ENCODE results near the gene GJA8.
"Not testable (repeated sequence)": the region's sequence is repeated elsewhere in the genome, so short reads cannot be mapped to it uniquely, and the experiment has no call there.

GJA8 gene

DNA sequence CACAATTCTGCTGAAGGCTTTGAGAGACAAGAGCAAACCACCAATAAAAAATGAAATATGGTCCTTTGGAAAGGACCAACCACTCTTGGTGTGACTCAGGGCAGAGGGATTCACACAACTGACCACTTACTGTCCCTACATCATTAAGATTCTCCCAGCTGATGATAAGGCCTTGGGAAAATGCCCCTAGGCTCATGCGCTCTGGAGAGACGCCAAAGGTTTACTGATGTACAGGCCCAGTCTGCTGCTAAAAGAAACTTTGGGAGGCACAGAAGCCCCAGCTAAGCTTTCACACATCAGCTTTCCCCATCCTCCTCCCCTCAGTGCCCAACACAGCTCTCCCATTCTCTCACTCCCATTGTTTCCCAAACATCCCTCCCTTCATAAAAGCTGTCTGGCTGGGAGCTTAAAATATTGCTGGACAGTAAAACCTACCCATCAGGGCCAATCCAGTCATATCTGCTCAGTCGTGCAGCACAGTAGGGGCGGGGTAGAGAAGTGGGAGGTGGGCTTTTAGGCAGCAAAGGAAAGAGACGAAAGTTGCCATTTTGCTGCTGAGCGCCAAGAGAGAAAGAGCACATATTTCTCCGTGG, at the start of gene GJA8:
TSS of gene GJA8 (plus strand) at position 543 of the 593 bp plus-strand sequence. CDS start 5,161 bp downstream, outside the sequence.
- no peak for DNase-seq

- DNase-seq = no peak
Measured at GRCh38 chr1:147853391-147853790, 49.2 kb upstream of the GJA8 start.

- DNase-seq = not testable (repeated sequence)
Measured at GRCh38 chr1:147854989-147855388, 47.6 kb upstream of the GJA8 start.

DNA sequence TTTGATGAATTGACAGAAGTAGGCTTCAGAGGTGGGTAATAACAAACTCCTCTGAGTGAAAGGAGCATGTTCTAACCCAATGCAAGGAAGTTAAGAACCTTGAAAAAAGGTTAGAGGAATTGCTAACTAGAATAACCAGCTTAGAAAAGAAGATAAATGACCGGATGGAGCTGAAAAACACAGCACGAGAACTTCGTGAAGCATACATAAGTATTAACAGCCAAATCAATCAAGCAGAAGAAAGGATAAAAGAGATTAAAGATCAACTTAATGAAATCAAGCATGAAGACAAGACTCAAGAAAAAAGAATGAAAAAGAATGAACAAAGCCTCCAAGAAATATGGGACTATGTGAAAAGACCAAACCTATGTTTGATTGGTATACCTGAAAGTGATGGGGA, 46.6 kb upstream of the GJA8 start:
- not testable (repeated sequence) for DNase-seq

GRCh38 chr1:147867204-147867603, 35.4 kb upstream of the GJA8 start:
- not testable (repeated sequence) for DNase-seq

DNA sequence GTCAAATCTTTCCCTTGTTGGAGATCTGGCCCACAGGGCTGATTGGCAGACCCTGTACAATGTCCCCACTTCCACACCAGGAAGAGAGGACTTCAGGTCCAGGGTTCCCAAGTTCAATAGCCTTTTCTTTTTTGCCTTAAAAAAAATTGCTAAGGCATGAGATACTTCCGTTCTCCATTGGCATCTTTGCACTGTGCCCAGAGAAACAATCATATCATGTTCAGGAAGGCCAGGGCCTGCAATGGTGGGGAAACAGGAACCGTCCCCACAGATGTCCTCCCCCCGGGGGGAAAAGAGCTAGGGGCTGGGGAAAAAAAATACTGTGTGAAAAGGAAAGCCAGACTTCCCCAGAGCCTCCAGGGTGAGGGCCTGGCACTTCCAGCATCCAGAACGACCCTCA, 24.6 kb upstream of the GJA8 start:
- DNase-seq = no peak

DNA sequence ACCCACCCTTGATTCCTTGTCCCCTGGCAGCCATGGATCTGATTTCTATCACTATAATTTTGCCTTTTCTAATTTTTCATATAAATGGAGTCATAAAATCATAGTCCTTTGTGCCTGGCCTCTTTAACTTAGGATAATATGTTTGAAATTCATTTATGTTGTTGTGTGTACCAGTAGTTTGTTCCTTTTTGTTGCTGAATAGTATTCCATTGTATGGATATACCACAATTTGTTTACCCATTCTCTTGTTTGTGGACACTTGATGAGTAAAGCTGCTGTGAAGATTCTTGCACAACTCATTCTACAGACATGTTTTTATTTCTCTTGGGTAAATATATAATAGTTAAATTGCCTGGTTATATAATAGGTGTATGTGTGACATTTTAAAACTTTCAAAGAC, 22.7 kb upstream of the GJA8 start:
- no peak for DNase-seq

DNA sequence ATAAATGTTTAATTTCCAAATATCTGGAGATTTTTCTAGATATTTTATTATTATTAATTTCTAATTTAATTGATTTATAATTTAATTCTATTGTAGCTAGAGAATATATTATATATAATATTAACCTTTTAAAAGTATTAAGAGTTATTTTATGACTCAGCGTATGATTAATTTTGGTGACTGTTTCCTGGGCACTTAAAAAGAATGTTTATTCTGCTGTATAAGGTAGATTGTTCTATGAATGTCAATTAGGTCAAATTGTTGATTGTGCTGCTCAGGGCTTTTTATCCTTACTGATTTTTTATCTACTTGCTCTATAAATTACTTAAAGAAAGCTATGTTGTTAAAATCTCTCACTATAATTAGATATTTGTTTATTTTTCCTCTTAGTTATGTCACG, 20.1 kb upstream of the GJA8 start:
- no peak for DNase-seq

- peak; percentile 61 for DNase-seq
Measured at GRCh38 chr1:147890177-147890790, 12.3 kb upstream of the GJA8 start.

- no peak for DNase-seq
Measured at GRCh38 chr1:147891088-147891487, 11.5 kb upstream of the GJA8 start.

DNA sequence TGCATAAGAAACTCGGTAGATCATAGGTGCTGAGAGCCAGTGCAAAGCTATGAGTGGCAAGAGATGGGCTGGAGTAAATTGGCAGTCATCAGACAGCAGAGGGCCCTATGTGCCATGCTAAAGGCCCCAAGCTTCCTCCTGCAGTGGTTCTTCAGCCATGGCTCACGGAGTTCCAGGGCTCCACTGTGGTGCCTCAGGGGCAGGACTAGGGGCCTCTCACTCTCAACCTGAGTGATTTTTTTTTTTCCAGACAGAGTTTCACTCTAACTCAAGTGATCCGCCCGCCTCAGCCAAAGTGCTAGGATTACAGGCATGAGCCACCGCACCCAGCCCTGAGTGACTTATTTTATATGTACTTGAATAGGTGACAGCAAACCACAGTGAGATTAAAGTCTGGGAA, 10.4 kb upstream of the GJA8 start:
- DNase-seq = no peak

- DNase-seq = peak; percentile 24
Measured at GRCh38 chr1:147892731-147893214, 9.8 kb upstream of the GJA8 start.

- DNase-seq = no peak
Measured at GRCh38 chr1:147895123-147895522, 7.5 kb upstream of the GJA8 start.

DNA sequence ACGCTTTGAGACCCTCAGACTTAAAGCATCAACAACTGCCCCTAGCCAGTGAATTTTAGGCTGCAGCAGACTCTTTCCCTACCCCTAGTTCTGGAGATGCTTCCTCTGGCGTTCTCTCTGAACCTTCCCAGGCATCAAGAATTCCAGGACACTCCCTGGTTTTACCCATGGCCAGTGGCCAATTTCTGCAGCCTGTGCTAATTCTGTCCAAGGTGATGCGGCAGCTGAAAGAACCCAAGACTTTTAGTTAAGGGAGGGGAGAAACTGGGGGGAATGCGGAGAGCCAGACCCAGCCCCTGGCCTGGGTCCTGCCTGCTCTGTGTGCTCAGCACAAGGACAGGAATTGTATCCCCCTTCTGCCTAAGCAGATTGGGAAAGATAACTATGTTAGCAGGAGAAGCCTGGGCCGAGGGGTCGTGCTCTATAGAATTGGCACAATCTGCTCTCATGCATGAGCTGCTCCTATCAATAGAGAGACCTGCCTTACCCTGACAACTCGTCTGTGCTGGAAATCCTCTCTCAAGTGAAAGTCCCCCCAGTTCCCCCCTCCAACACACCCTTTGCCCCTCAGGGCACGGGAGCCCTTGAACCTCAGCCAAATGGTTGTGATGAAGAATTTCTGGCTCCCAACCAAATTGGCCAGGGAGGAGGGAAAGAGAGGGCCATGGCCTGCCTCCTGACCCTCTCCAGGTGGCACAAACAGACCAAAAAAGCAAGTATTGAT, 5.4 kb upstream of the GJA8 start:
- DNase-seq = no peak

GRCh38 chr1:147897789-147898188, 4.8 kb upstream of the GJA8 start:
- no peak for DNase-seq

- DNase-seq = no peak
Measured at GRCh38 chr1:147904726-147905125, 2.1 kb downstream of the GJA8 start.

DNA sequence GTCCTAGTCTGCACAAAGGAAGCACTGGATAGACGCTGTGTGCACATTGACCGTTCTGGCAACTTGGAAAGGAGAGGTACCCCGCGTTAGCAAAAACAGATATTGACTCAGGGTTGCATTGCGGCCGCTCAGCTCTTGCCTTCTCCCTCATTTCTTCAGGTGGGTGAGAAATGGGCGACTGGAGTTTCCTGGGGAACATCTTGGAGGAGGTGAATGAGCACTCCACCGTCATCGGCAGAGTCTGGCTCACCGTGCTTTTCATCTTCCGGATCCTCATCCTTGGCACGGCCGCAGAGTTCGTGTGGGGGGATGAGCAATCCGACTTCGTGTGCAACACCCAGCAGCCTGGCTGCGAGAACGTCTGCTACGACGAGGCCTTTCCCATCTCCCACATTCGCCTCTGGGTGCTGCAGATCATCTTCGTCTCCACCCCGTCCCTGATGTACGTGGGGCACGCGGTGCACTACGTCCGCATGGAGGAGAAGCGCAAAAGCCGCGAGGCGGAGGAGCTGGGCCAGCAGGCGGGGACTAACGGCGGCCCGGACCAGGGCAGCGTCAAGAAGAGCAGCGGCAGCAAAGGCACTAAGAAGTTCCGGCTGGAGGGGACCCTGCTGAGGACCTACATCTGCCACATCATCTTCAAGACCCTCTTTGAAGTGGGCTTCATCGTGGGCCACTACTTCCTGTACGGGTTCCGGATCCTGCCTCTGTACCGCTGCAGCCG, 5.4 kb downstream of the GJA8 start:
- no peak for DNase-seq

DNA sequence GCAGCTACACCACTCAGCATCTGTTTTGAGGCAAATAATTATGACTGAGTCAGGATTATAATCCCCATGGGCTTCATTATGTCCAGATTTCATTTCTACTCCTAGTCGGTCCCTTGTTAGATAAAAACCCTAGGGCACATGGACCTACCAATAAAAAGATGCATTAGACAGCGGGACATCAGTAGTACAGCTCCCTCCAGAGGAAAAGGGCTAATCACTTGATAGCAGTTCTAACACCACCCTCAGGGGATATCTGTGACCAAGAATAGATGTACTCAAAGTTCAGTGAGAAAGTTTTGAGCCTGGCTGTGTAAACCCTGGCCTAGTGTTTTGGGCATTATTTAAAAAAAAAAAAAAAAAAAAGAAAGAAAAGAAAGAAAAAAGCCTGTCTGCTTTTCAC, 10.0 kb downstream of the GJA8 start:
- no peak for DNase-seq

- DNase-seq = no peak
Measured at GRCh38 chr1:147913362-147913942, 10.9 kb downstream of the GJA8 start.

DNA sequence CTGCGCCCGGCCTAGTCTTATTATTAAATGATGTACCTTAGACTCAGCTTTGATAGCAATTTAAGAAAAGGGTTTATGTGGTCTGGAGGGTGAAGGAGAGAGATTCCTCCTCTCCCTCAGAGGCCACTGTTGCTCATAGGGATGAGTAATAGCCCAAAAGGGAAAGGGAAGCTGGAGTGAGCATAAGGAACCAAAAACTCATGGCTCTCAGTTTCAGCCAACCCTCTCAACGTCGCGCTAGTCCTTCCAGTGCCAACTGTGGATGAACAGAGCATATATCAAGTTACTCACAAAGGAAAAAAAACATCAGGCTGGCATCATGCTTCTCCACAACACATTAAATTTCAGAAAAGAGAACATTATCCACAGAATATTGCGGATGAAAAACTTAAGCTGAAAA, 17.3 kb downstream of the GJA8 start:
- DNase-seq = no peak

GRCh38 chr1:147924813-147925212, 22.2 kb downstream of the GJA8 start:
- DNase-seq = no peak

DNA sequence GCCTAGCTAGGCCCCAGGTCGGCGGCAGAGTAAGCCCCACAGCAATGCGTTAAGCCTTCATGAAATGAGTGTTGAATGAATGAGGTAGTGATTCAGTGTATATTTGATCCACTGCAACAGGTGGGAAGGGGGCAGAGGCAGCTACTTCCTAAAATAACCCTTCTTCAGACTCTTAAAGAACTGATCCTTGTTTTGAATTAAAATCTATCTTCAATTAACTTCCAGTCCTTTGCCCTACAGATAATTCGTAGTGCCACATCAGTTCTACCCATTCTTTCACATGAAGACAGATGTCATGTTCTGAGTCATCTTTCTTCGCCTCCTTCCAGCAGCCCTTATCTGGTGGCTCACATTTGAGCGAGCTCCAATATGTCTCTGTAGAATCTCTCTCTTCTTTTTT, 24.6 kb downstream of the GJA8 start:
- not testable (repeated sequence) for DNase-seq

DNA sequence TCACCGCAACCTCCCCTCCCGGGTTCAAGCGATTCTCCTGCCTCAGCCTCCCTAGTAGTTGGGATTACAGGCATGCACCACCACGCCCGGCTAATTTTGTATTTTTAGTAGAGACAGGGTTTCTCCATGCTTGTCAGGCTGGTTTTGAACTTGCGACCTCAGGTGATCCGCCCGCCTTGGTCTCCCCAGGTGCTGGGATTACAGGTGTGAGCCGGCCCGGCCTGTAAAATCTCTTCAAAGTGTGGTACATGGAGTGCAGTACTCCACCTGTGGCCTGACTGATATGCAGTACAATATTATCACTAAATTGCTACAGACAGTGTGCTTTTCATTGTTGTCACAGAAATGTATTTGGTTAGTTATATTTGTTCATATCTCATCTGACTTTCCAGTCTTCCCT, 25.1 kb downstream of the GJA8 start:
- DNase-seq = not testable (repeated sequence)
